ENCODE results near the gene CREB3L1. TPM values are rescaled to one million over a fixed set of nuclear protein-coding genes. Genes with fewer than 3 reads are reported as not detected.

The CREB3L1 gene
- total and polyA plus RNA-seq, 2 experiments from 2014 or later: 8.5 to 10.4 TPM

GRCh38 chr11:46243796-46244109, 33.7 kb upstream of the CREB3L1 start (continued):
- TF ChIP-seq ZNF462 (CRISPR knock-in tag; IDR thresholded peaks at IDR 0.05): no peak
- TF ChIP-seq STAT1 (IDR thresholded peaks at IDR 0.05; ENCODE audit: unreplicated experiment): no peak
- TF ChIP-seq EZH2 (IDR thresholded peaks at IDR 0.05; ENCODE audit: low read depth, unreplicated experiment): no peak
- TF ChIP-seq ZNF114 (CRISPR knock-in tag; IDR thresholded peaks at IDR 0.05): no peak
- no peak for TF ChIP-seq REST (IDR thresholded peaks at IDR 0.05; ENCODE audit: unreplicated experiment)
- no peak for TF ChIP-seq EZH2phosphoT487 (IDR thresholded peaks at IDR 0.05; ENCODE audit: unreplicated experiment)
- TF ChIP-seq ETS1 (IDR thresholded peaks at IDR 0.05): no peak

Measured in GM23338 (cell line).